H1 (cell line): ENCODE data around the gene SHROOM2. TPM values are rescaled to one million over a fixed set of nuclear protein-coding genes. Genes with fewer than 3 reads are reported as not detected.

ENCODE experiments used
- CTCF ChIA-PET: fragments of 300-600 bp; sonication (Branson Sonifier 250); formaldehyde crosslinking; loops from one replicate; lab custom pipeline; 2021; ENCODE audit not compliant: partially characterized antibody; lab: Charles Lee
- POLR2A ChIA-PET: fragments of 300-600 bp; sonication (Branson Sonifier 250); formaldehyde crosslinking; loops from one replicate; lab custom pipeline; 2021; ENCODE audit warnings: inconsistent platforms; ENCODE audit not compliant: partially characterized antibody; lab: Charles Lee
- DNase-seq, 2 experiments: peaks; one replicate each; pipeline versions ENCODE4 v3.0.0 to v3.0.0-alpha.2; 2010 to 2022; ENCODE audit warnings: low spot score in 2 of 2, low read depth in 1 of 2, mixed read lengths in 1 of 2
- FAIRE-seq: peaks from 2 replicates; lab custom pipeline; 2011; peaks lifted over from hg19 to GRCh38; lab: Jason Lieb, UNC
- H2AFZ ChIP-seq: 2 replicates; pipeline ENCODE4 v1.8.1; 2012; ENCODE audit warnings: low read length, inconsistent platforms
- H2AK5ac ChIP-seq: 2 replicates; pipeline ENCODE4 v1.6.1; 2013; ENCODE audit warnings: low read depth, low read length
- H2BK120ac ChIP-seq: replicated peaks from 2 replicates; pipeline ENCODE3; 2013; ENCODE audit warnings: low read depth, low read length, inconsistent platforms
- H2BK12ac ChIP-seq: 2 replicates; pipeline ENCODE4 v1.6.1; 2013; ENCODE audit warnings: low read depth, low read length
- H2BK15ac ChIP-seq: 2 replicates; pipeline ENCODE4 v1.6.1; 2013; ENCODE audit warnings: low read length
- H2BK20ac ChIP-seq: 2 replicates; pipeline ENCODE4 v1.6.1; 2013; ENCODE audit warnings: low read length
- H2BK5ac ChIP-seq: 2 replicates; pipeline ENCODE4 v1.6.1; 2013; ENCODE audit warnings: low read depth, low read length
- H3K14ac ChIP-seq: 2 replicates; pipeline ENCODE4 v1.6.1; 2013; ENCODE audit warnings: inconsistent platforms; ENCODE audit not compliant: insufficient read length
- H3K18ac ChIP-seq: 2 replicates; pipeline ENCODE4 v1.6.1; 2013; ENCODE audit warnings: low read length; ENCODE audit errors: extremely low read depth
- H3K23ac ChIP-seq: 2 replicates; pipeline ENCODE4 v1.6.1; 2013; ENCODE audit warnings: inconsistent platforms; ENCODE audit not compliant: insufficient read length
- H3K23me2 ChIP-seq: 2 replicates; pipeline ENCODE4 v1.6.1; 2013; ENCODE audit warnings: low read depth, low read length
- H3K27ac ChIP-seq: 2 replicates; pipeline ENCODE4 v1.6.1; 2011; ENCODE audit warnings: low read depth, low read length, inconsistent platforms
- H3K27me3 ChIP-seq, 4 experiments: replicated peaks in 1 of 4; 1 replicate in 1 of 4; 2 replicates in 3 of 4; pipeline versions ENCODE4 v1.6.1 to v1.8.1; 2011 to 2013; ENCODE audit warnings: low read length in 3 of 4, mild to moderate bottlenecking in 3 of 4, inconsistent platforms in 2 of 4, mixed read lengths in 2 of 4, moderate library complexity in 1 of 4; ENCODE audit not compliant: control insufficient read depth in 3 of 4, insufficient read depth in 3 of 4; ENCODE audit errors: extremely low read depth in 1 of 4
- H3K36me3 ChIP-seq, 4 experiments: 2 replicates each; pipeline versions ENCODE4 v1.6.1 to v1.8.1; 2011 to 2013; ENCODE audit warnings: mild to moderate bottlenecking in 4 of 4, low read length in 3 of 4, moderate library complexity in 2 of 4, control low read depth in 1 of 4, inconsistent platforms in 1 of 4; ENCODE audit not compliant: insufficient read depth in 4 of 4, control insufficient read depth in 2 of 4
- H3K4ac ChIP-seq: replicated peaks from 2 replicates; pipeline ENCODE3; 2013; ENCODE audit warnings: low read length, low read depth, mixed read lengths, inconsistent platforms; ENCODE audit not compliant: insufficient read length
- H3K4me1 ChIP-seq, 4 experiments: replicated peaks in 1 of 4; 1 replicate in 1 of 4; 2 replicates in 3 of 4; pipeline versions ENCODE4 v1.6.1 to v1.8.1; 2011 to 2013; ENCODE audit warnings: low read length in 3 of 4, inconsistent platforms in 2 of 4, mixed read lengths in 1 of 4; ENCODE audit not compliant: insufficient read depth in 4 of 4, control insufficient read depth in 3 of 4
- H3K4me2 ChIP-seq, 2 experiments: 2 replicates each; pipeline versions ENCODE4 v1.6.1 to v1.8.1; 2011 to 2013; ENCODE audit warnings: low read depth in 2 of 2, low read length in 2 of 2, control low read depth in 1 of 2, inconsistent platforms in 1 of 2, mild to moderate bottlenecking in 1 of 2; ENCODE audit not compliant: insufficient read depth in 1 of 2
- H3K4me3 ChIP-seq, 4 experiments: fragments of 200-600, 300-600 bp in 1 of 4; sonication (generic), shearing (Covaris generic), sonication (Bioruptor Twin) in 1 of 4; 2 replicates each; pipeline versions ENCODE4 v1.5.1 to v1.8.1; 2011 to 2016; ENCODE audit warnings: low read length in 4 of 4, low read depth in 3 of 4, control low read depth in 2 of 4, inconsistent platforms in 2 of 4, mild to moderate bottlenecking in 2 of 4, mixed read lengths in 1 of 4, moderate library complexity in 1 of 4; ENCODE audit not compliant: insufficient read depth in 2 of 4; ENCODE audit errors: extremely low read depth in 1 of 4
- H3K56ac ChIP-seq: replicated peaks from 2 replicates; pipeline ENCODE3; 2013; ENCODE audit warnings: low read depth, mild to moderate bottlenecking, mixed read lengths, low read length, inconsistent platforms; ENCODE audit not compliant: insufficient read length
- H3K79me1 ChIP-seq: 2 replicates; pipeline ENCODE4 v1.6.1; 2013; ENCODE audit warnings: low read depth, low read length, control low read depth
- H3K79me2 ChIP-seq, 2 experiments: 2 replicates each; pipeline versions ENCODE4 v1.6.1 to v1.8.1; 2012 to 2013; ENCODE audit warnings: low read length in 2 of 2, mild to moderate bottlenecking in 2 of 2, inconsistent platforms in 1 of 2; ENCODE audit not compliant: insufficient read depth in 2 of 2, control insufficient read depth in 1 of 2
- H3K9ac ChIP-seq, 4 experiments: replicated peaks in 1 of 4; 1 replicate in 1 of 4; 2 replicates in 3 of 4; pipeline versions ENCODE4 v1.6.1 to v1.8.1; 2011 to 2013; ENCODE audit warnings: low read depth in 3 of 4, low read length in 3 of 4, control low read depth in 2 of 4, mild to moderate bottlenecking in 2 of 4, moderate library complexity in 2 of 4, inconsistent platforms in 1 of 4; ENCODE audit errors: extremely low read depth in 1 of 4
- H3K9me3 ChIP-seq, 2 experiments: 2 replicates each; pipeline versions ENCODE4 v1.6.1 to v1.8.1; 2012 to 2013; ENCODE audit warnings: mild to moderate bottlenecking in 2 of 2, moderate library complexity in 2 of 2, control low read depth in 1 of 2, inconsistent platforms in 1 of 2, low read depth in 1 of 2, low read length in 1 of 2, mixed read lengths in 1 of 2; ENCODE audit not compliant: insufficient read depth in 2 of 2
- H4K20me1 ChIP-seq, 2 experiments: replicated peaks in 1 of 2; 2 replicates each; pipeline versions ENCODE3 to v1.8.1; 2011 to 2013; ENCODE audit warnings: inconsistent platforms in 2 of 2, low read length in 2 of 2, mild to moderate bottlenecking in 1 of 2; ENCODE audit not compliant: insufficient read depth in 2 of 2, control insufficient read depth in 1 of 2
- H4K5ac ChIP-seq: 2 replicates; pipeline ENCODE4 v1.6.1; 2013; ENCODE audit warnings: low read length, low read depth, mixed read lengths, inconsistent platforms; ENCODE audit not compliant: insufficient read length
- H4K8ac ChIP-seq: 2 replicates; pipeline ENCODE4 v1.8.0; 2013; ENCODE audit warnings: mild to moderate bottlenecking, moderate library complexity, low read length, inconsistent platforms; ENCODE audit not compliant: insufficient read depth; ENCODE audit errors: extremely low read depth
- H4K91ac ChIP-seq: replicated peaks from 2 replicates; pipeline ENCODE3; 2013; ENCODE audit warnings: low read length, mixed read lengths, inconsistent platforms; ENCODE audit not compliant: insufficient read length
- NRF1 ChIP-seq: IDR thresholded peaks from 2 replicates; pipeline ENCODE4 v1.6.1; 2011; ENCODE audit warnings: mild to moderate bottlenecking, low read depth, low read length, improper control_type of control experiment
- WGBS, 2 experiments: shearing (Covaris generic) in 1 of 2; methylation state at CpG; one replicate each; pipeline versions ENCODE4 v1.1.6 to v1.1.7; 2013 to 2015; ENCODE audit warnings: low lambda C conversion rate in 2 of 2, mixed read lengths in 2 of 2, inconsistent platforms in 1 of 2, low coverage in 1 of 2, missing lambda C conversion rate in 1 of 2; ENCODE audit not compliant: insufficient replicate concordance in 2 of 2, insufficient coverage in 1 of 2, insufficient read length in 1 of 2; ENCODE audit errors: extremely low coverage in 1 of 2, missing lambda C conversion rate in 1 of 2; 5-methylcytosine and 5-hydroxymethylcytosine counted together
- polyA plus RNA-seq, 7 experiments: library from polyadenylated mRNA; depleted of rRNA in 3 of 7; stranded (reverse) in 5 of 7; unstranded in 2 of 7; fragments of >200 nt in 5 of 7; fragments of 200-250 nt in 2 of 7; gene quantifications; 1 replicate in 5 of 7; 2 replicates in 1 of 7; 4 replicates in 1 of 7; pipeline versions ENCODE4 v1.2.1 to v1.2.3, GENCODE V29; 2011 to 2013; ENCODE audit warnings: missing spikeins in 2 of 7, mixed read lengths in 2 of 7
- total RNA-seq: library from RNA; stranded (reverse); fragmentation: NEBNext Ultra II Directional; extraction: Animal tissue kit (Norgen Biotek cat#: 25700); gene quantifications from 2 replicates; pipeline ENCODE4 v1.2.1, GENCODE V29; 2021
- TF ChIP-seq, protein P1 (sequence below), 3 experiments: IDR thresholded peaks; 1 replicate in 2 of 3; 2 replicates in 1 of 3; pipeline versions ENCODE4 v1.5.1 to v1.6.1; 2011; ENCODE audit warnings: low read length in 3 of 3, mild to moderate bottlenecking in 3 of 3, inconsistent platforms in 2 of 3, low read depth in 1 of 3, moderate library complexity in 1 of 3; ENCODE audit not compliant: insufficient read depth in 1 of 3; ENCODE audit errors: control extremely low read depth in 1 of 3

Gene SHROOM2
- total and polyA plus RNA-seq, 2 of the 8 experiments (the other 6 are each of a cell fraction or from before 2014, with no cell fraction given), result 3.4 to 14.2 TPM

DNA sequence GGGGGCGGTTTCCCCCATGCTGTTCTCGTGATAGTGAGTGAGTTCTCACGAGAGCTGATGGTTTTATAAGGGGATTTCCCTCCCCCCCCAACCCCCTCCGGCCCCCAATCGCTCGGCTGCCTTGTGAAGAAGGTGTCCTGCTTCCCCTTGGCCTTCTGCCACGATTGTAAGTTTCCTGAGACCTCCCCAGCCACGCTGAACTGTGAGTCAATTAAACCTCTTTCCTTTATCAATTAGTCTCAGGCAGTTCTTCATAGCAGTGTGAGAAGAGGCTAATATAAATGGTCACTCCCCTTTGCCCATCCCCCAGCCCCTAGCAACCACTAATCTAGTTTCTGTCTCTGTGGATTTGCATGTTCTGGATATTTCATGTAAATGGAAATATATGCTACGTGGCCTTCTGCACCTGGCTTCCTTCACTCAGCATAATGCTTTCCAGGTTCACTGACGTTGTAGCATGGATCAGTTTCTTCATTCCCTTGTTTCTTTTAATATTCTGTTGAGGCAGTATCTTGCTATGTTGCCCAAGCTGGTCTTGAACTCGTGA is 37.0 kb upstream of the SHROOM2 start:
- Histone ChIP-seq H3K4me1 (peaks cover 0 to 3% (median 0%) of the 10 kb centered on the region in 4 experiments; a peak in 3 of 7 replicates), H4K5ac (no peak overlapping the region), H3K4me3 (no peak overlapping the region), H3K79me2 (no peaks in the 10 kb centered on the region), H2BK15ac (no peak overlapping the region), H3K79me1 (no peaks in the 10 kb centered on the region; the same call in 1 of the 2 replicates), H3K4me2 (no peak overlapping the region), H3K27ac (no peak overlapping the region), H2BK5ac (no peak overlapping the region), H3K23me2 (no peaks in the 10 kb centered on the region), H2BK20ac (no peak overlapping the region), H3K14ac (no peak overlapping the region), H3K23ac (no peak overlapping the region), H2BK120ac (no peak overlapping the region), H3K27me3 (no peaks in the 10 kb centered on the region), H4K8ac (no peak overlapping the region), H2BK12ac (no peak overlapping the region), H3K36me3 (no peaks in the 10 kb centered on the region; a peak in 1 of 8 replicates), H3K9ac (no peak overlapping the region), H4K20me1 (no peaks in the 10 kb centered on the region), H2AFZ (no peak overlapping the region), H3K18ac (no peak overlapping the region), H3K56ac (no peak overlapping the region), H4K91ac (no peak overlapping the region), H3K4ac (no peak overlapping the region), H3K9me3 (no peaks in the 10 kb centered on the region), H2AK5ac (no peak overlapping the region)
- DNase-seq (no peak), FAIRE-seq (no peak)
- WGBS, 2 experiments, result 85% methylated on average over 6 of the region's 11 CpGs; no CpG with 5 or more reads in 1 of the 2 experiments
- POLR2A ChIA-PET, result no interaction called here
- CTCF ChIA-PET, result no interaction called here
- TF ChIP-seq, protein P1, sequence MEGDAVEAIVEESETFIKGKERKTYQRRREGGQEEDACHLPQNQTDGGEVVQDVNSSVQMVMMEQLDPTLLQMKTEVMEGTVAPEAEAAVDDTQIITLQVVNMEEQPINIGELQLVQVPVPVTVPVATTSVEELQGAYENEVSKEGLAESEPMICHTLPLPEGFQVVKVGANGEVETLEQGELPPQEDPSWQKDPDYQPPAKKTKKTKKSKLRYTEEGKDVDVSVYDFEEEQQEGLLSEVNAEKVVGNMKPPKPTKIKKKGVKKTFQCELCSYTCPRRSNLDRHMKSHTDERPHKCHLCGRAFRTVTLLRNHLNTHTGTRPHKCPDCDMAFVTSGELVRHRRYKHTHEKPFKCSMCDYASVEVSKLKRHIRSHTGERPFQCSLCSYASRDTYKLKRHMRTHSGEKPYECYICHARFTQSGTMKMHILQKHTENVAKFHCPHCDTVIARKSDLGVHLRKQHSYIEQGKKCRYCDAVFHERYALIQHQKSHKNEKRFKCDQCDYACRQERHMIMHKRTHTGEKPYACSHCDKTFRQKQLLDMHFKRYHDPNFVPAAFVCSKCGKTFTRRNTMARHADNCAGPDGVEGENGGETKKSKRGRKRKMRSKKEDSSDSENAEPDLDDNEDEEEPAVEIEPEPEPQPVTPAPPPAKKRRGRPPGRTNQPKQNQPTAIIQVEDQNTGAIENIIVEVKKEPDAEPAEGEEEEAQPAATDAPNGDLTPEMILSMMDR (IDR thresholded peaks at IDR 0.05; ENCODE audit: control extremely low read depth in 1 of 3, insufficient read depth in 1 of 3, low read depth in 1 of 3, low read length in 3 of 3), result no peak
- no peak for TF ChIP-seq NRF1
